Activated CD4-positive, alpha-beta T cell treated with anti-CD3 and anti-CD28 coated beads, Interleukin-2, Interleukin-4, amounts not matched to agents 100 ng/mL and 50 ng/mL, durations not matched to agents 16 hours and 8 hours (primary cell): Measurements from ENCODE around the gene RAB3IP.
"Not testable (repeated sequence)": the region's sequence is repeated elsewhere in the genome, so short reads cannot be mapped to it uniquely, and the experiment has no call there.

Source experiments
- DNase-seq: peaks from one replicate; pipeline ENCODE4 v3.0.0-alpha.2; 2020; ENCODE audit warnings: low spot score

The RAB3IP gene

GRCh38 chr12:69755302-69755701 lies 16.6 kb downstream of the RAB3IP start:
- DNase-seq: no peak

GRCh38 chr12:69756088-69756755 lies 17.6 kb downstream of the RAB3IP start:
- no peak for DNase-seq

- no peak for DNase-seq
Observed at GRCh38 chr12:69758105-69758504, 19.4 kb downstream of the RAB3IP start.

- DNase-seq: not testable (repeated sequence)
Observed at GRCh38 chr12:69759581-69759980, 20.9 kb downstream of the RAB3IP start.

GRCh38 chr12:69765515-69765914 lies 26.9 kb downstream of the RAB3IP start:
- no peak for DNase-seq

GRCh38 chr12:69766260-69766659 lies 27.6 kb downstream of the RAB3IP start:
- DNase-seq: no peak

- DNase-seq: no peak
Observed at GRCh38 chr12:69779928-69780327, 41.3 kb downstream of the RAB3IP start.

GRCh38 chr12:69783365-69783764 lies 44.7 kb downstream of the RAB3IP start:
- DNase-seq: no peak

- no peak for DNase-seq
Observed at GRCh38 chr12:69789351-69789750, 50.7 kb downstream of the RAB3IP start.

GRCh38 chr12:69792533-69792932 lies 53.9 kb downstream of the RAB3IP start:
- no peak for DNase-seq

GRCh38 chr12:69807101-69807897 lies 68.6 kb downstream of the RAB3IP start:
- DNase-seq: not testable (repeated sequence)

- no peak for DNase-seq
Observed at GRCh38 chr12:69810870-69811498, 72.3 kb downstream of the RAB3IP start.

- DNase-seq: no peak
Observed at GRCh38 chr12:69816082-69816481, 77.4 kb downstream of the RAB3IP start.

GRCh38 chr12:69821032-69821455 lies 82.4 kb downstream of the RAB3IP start:
- DNase-seq: no peak

- no peak for DNase-seq
Observed at GRCh38 chr12:69821456-69822159, 82.9 kb downstream of the RAB3IP start.

GRCh38 chr12:69822201-69822860 lies 83.7 kb downstream of the RAB3IP start:
- no peak for DNase-seq

- DNase-seq: no peak
Observed at GRCh38 chr12:69824028-69824427, 85.4 kb downstream of the RAB3IP start.

- no peak for DNase-seq
Observed at GRCh38 chr12:69824966-69825560, 86.4 kb downstream of the RAB3IP start, which contains the start of gene MYRFL. Gene MYRFL (plus strand): TSS chr12:69825227. CDS start chr12:69825518, 291 bp downstream.

GRCh38 chr12:69828897-69829296 lies 90.2 kb downstream of the RAB3IP start:
- no peak for DNase-seq

GRCh38 chr12:69833696-69834095 lies 95.0 kb downstream of the RAB3IP start:
- no peak for DNase-seq

GRCh38 chr12:69834147-69834546 lies 95.5 kb downstream of the RAB3IP start:
- DNase-seq: no peak
